HL-60/S4 (cell line): ENCODE data around the gene HAP1.
"Not testable (repeated sequence)": the region's sequence is repeated elsewhere in the genome, so short reads cannot be mapped to it uniquely, and the experiment has no call there.

ENCODE experiments used
- in situ Hi-C: fragments of 300-500 bp; cut with MboI; formaldehyde crosslinking; loops from 2 replicates; pipeline ENCODE4 v1.14.3; 2022; ENCODE audit warnings: low sequenced_read_pairs

Gene HAP1

DNA sequence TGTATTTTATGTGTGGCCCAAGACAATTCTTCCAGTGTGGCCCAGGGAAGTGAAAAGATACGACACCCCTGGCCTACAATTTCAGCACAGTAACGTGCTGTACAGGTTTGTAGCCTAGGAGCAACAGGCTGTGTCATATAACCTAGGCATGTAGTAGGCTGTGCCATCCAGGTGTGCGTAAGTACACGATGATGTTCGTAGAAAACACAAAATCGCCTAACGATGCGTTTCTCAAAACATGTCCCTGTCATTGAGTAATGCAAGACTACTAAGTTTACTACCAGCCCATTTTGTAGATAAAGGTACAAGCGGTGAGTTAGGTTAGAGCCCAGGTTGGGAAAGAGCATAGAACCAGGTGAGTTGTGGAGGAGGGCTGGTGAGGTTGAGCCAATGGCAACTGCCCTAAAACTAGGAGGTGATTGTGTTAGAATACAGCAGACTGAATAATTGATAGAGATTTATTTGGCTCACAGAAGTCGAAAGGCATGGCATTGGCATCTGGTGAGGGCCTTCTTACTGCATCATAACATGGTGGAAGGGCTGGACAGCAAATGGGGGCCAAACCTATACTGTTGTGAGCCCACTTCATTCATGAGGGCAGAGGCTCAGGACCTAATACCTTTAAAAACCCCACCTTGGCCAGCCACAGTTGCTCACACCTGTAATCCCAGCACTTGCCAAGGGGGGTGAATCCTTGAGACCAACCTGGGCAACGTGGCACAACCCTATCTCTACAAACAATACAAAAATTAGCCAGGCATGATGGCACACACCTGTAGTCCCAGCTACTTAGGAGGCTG lies 41.5 kb downstream of the HAP1 start:
- in situ Hi-C loops: no loop called here

- in situ Hi-C loops: no loop called here
Observed at GRCh38 chr17:41691031-41691777, 43.2 kb downstream of the HAP1 start.

DNA sequence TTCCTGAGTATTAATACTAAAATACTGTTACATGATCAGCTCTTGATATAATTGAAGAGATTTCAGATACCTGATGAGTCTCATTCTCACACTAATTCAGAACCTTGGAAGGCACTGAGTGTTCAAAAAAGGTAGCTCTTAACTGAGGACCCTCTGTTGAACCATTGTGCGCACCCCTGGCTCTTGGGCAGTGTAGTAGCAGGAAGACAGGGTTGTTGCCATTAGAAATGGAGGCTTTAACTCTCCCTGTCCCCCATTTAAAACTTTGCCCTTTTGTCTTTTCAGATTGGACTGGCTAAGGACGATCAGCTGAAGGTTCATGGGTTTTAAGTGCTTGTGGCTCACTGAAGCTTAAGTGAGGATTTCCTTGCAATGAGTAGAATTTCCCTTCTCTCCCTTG lies 43.9 kb downstream of the HAP1 start:
- in situ Hi-C loops: no loop called here

GRCh38 chr17:41689497-41690299 lies 44.7 kb downstream of the HAP1 start:
- in situ Hi-C loops: no loop called here

- in situ Hi-C loops: no loop called here
Observed at GRCh38 chr17:41688641-41689496, 45.6 kb downstream of the HAP1 start, which contains the start of gene EIF1. Gene EIF1, plus strand, starts transcription at chr17:41688885. Its CDS starts 154 bp downstream, at chr17:41689039.

DNA sequence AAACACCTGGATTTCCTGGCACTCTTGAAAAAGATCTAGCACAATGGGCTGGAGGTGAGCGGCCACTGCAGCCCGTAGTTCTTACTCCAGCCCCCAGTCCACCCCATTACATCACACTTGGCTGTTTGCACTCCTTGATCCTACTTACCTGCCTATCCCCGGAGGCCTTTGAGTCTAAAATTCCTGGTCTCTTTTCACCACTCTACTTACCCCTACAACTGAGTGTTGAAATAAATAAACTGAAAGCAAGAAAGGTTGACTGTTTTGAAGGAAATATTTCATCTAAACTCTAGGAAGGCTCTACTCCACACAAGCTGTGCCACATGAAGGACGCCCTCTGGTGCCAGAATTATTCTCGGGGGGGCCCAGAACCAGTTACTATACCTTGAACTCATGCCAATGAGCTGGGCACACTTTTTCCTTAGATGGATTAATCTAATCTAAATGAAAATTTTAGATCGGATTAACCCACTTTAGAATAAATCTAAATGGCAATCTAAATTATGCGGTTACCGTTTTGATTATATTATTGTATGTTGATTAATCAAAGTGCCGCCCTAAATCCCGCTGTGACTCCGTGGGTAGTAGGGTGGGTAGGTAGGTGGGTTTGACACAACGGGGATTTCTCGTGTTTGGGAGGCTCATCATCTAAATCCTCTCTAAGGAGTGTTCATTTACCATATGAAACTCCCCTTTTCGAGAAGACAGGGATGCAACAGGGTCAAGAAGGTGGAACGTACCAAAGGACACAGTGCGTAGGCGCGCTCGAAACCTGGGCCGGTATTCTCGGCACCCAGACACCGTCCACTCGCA lies 46.4 kb downstream of the HAP1 start:
- in situ Hi-C loops: no loop called here

- in situ Hi-C loops: no loop called here
Observed at GRCh38 chr17:41686281-41686680, 48.2 kb downstream of the HAP1 start.

GRCh38 chr17:41685753-41686152 lies 48.7 kb downstream of the HAP1 start:
- in situ Hi-C loops: not testable (repeated sequence)

GRCh38 chr17:41684035-41684434 lies 50.4 kb downstream of the HAP1 start:
- in situ Hi-C loops: no loop called here

DNA sequence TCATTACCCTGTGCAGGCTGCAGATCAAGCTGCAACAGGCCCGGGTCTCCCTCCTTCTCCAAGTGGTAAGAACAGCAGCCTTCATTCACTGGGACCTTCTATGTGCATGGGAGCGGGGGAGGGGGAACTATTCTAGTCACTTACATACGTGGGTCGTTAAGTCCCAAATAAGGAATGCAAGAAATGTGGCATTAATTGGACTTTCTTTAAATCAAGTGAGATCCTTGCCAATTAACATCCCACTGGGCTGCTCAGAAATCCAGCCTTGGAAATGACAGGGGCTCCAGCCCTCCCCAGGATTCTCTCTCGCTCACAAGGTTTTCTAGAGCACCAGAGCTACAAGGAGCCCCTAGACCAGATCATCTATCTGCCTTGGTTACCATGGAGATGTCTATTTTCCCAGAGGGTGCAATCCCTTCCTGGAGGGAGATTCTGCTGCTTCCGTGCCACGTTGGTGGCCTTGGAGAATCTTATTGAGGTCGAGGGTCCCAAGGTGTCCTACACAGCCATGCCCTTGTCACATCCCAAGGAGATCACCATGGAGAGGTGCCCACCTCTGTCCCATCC lies 50.9 kb downstream of the HAP1 start:
- in situ Hi-C loops: no loop called here

GRCh38 chr17:41682631-41683030 lies 51.8 kb downstream of the HAP1 start:
- in situ Hi-C loops: no loop called here

GRCh38 chr17:41681776-41682175 lies 52.7 kb downstream of the HAP1 start:
- in situ Hi-C loops: no loop called here

DNA sequence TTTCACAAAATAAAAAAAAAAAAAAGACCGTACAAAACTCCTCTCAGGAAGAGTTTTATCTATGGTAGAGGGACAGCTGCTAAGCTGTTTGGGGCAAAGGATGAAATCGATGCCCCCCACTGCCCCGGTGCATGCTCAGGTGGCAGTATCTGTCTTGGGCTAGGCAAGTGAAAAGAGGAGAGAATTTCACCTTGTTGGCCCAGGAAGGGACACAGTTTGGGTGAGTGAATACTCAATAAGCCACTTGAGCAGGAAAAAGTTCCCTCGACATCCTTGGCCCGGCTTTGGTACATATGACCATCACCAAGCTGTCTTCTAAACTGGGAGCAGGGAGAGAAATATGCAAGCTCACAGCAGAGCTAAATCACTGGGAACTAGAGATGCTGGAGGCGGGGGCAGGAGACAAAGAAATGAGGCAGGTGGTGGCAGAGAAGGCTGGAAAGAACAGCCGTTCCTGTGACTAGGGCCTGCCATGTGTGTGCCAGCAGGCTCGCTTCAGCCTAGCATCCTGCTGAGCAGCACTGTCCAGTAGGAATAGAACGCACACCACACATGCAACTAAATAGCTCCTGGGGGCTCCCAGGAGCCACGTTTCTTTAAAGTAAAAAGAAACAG lies 53.9 kb downstream of the HAP1 start:
- in situ Hi-C loops: no loop called here

DNA sequence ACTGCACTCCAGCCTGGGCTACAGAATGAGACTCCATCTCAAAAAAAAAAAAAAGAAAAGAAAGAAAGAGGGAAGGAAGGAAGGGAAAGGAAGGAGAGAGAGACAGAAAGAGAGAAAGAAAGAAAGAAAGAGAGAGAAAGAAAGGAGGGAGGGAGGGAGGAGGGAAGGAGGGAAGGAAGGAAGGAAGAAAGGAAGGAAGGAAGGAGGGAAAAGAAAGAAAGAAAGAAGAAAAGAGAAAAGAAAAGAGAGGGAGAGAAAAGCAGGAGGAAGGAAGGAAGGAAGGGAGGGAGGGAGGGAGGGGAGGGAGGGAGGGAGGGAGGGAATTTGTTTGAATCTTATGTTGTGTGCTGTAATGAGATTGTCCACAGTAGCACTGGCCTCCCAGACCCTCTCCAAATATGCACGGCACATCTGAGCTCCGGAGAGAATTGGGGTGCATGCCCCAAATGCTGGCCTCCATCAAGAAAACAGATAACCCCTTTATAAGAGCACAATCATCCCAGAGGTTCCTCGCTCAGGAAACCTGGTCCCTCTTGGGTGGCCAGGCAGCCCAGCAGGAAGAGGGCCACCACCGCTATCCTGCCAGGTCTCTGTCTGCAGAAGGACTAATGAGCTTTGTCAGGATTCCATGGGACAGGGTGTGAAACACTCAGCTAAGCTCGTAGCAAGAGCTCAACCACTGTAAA lies 54.6 kb downstream of the HAP1 start:
- in situ Hi-C loops: no loop called here

GRCh38 chr17:41678907-41679739 lies 55.3 kb downstream of the HAP1 start:
- in situ Hi-C loops: no loop called here

GRCh38 chr17:41678411-41678906 lies 56.0 kb downstream of the HAP1 start:
- in situ Hi-C loops: no loop called here

DNA sequence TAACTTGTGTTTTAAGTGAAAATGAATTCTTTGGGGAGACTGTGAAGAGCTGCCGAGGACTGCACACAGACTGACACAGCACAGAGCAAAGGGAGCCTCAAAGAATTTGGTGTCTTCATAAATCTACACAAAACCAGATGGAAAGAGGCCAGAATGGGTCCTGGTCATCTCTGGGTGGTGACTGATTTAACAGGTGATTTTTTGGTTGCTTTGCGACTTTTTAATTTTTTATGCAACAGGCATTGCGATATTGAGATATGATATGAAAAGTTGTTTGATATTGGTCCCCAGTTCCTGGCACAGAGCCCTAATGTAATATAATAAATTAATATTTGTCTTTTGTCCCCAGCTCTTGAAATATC lies 58.4 kb downstream of the HAP1 start:
- in situ Hi-C loops: no loop called here
